HG02610 (cell line): ENCODE measurements around the gene TMEM225.
"Not testable (repeated sequence)": the region's sequence is repeated elsewhere in the genome, so short reads cannot be mapped to it uniquely, and the experiment has no call there.

Experiments used
- ATAC-seq: cut with Tn5 transposase; IDR thresholded peaks from one replicate; pipeline ENCODE4 v1.9.1; 2021; ENCODE audit warnings: mild to moderate bottlenecking, moderate library complexity; ENCODE audit not compliant: unreplicated experiment

The TMEM225 gene

GRCh38 chr11:123885570-123885969 lies at the start of gene TMEM225:
TMEM225 (minus strand) TSS chr11:123885670; CDS start chr11:123885425, 245 bp downstream.
- no peak for ATAC-seq

- ATAC-seq: no peak
Measured at GRCh38 chr11:123924027-123924426, 38.6 kb upstream of the TMEM225 start.

- no peak for ATAC-seq
Measured at GRCh38 chr11:123920943-123921342, 35.5 kb upstream of the TMEM225 start.

- no peak for ATAC-seq
Measured at GRCh38 chr11:123905826-123906225, 20.4 kb upstream of the TMEM225 start.

- ATAC-seq: no peak
Measured at GRCh38 chr11:123904932-123905331, 19.5 kb upstream of the TMEM225 start.

DNA sequence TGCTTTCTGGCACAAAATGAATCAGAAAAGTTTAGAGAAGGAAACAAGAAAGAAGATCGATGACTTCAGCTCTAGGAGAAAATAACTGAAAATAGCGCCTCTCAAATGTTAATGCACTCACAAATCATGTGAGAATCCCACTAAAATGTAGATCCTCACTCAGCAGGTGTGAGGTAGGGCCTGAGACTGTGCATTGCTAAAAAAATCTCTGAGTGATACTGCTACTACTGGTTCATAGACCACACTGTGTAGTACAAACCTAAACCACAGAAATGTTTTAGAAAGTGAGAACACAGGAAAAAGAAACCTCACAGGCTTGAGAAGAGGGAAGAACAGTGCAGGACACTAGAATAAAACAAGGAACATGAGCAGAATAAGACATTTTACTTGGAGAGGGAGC lies 18.5 kb upstream of the TMEM225 start:
- ATAC-seq: peak; percentile 96

- ATAC-seq: no peak
Measured at GRCh38 chr11:123901867-123902266, 16.4 kb upstream of the TMEM225 start, which contains the start of gene OR8D4. OR8D4 (plus strand) TSS chr11:123902167; CDS start chr11:123906432, 4,265 bp downstream.

GRCh38 chr11:123899792-123900191 lies 14.3 kb upstream of the TMEM225 start:
- no peak for ATAC-seq

- ATAC-seq: no peak
Measured at GRCh38 chr11:123892031-123892430, 6.6 kb upstream of the TMEM225 start.

- no peak for ATAC-seq
Measured at GRCh38 chr11:123880912-123881311, 4.6 kb downstream of the TMEM225 start.

- ATAC-seq: not testable (repeated sequence)
Measured at GRCh38 chr11:123867795-123868194, 17.7 kb downstream of the TMEM225 start.

DNA sequence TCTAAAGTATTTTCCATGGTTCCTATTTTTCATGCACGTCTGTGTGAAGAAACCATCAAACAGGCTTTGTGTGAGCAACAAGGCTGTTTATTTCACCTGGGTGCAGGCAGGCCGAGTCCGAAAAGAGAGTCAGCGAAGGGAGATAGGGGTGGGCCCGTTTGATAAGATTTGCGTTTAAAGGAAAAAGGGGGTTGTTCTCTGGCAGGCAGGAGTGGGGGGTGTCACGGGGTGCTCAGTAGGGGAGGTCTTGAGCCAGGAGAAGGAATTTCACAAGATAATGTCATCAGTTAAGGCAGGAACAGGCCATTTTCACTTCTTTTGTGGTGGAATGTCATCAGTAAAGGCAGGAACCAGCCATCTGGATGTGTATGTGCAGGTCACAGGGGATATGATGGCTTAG lies 20.2 kb downstream of the TMEM225 start:
- not testable (repeated sequence) for ATAC-seq

GRCh38 chr11:123859731-123860130 lies 25.7 kb downstream of the TMEM225 start:
- no peak for ATAC-seq

DNA sequence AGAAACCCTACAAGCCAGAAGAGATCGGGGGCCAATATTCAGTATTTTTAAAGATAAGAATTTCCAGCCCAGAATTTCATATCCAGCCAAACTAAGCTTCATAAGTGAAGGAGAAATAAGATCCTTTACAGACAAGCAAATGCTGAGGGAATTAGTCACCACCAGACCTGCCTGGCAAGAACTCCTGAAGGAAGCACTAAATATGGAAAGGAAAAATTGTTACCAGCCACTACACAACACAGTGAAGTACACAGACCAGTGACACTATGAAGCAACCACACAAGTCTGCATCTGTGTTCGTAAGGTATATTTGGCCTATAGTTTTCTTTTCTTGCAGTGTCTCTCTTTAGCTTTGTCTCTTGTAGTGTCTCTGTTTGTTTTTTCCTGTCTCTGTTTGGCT lies 29.0 kb downstream of the TMEM225 start:
- ATAC-seq: no peak

DNA sequence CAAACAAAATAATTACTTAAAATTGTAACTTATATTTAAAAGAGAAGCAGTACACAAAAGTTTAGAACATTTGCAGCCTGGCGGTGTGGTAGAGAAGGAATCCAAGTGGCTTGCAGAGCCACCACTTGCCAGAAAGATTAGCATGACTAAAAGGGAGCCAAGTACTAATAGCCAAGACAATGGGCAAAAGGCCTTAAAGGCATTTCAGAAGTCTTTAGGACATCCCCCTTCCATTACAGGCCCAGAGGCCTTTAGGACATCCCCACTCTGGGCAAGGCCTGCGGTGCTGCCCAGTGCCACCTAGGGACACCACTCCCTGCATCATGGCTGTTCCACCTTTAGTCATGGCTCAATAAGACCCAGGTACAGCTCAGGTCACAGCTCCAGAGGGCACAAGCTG lies 32.4 kb downstream of the TMEM225 start:
- ATAC-seq: no peak

- ATAC-seq: no peak
Measured at GRCh38 chr11:123852321-123852720, 33.1 kb downstream of the TMEM225 start.

GRCh38 chr11:123851110-123851509 lies 34.4 kb downstream of the TMEM225 start:
- ATAC-seq: no peak

DNA sequence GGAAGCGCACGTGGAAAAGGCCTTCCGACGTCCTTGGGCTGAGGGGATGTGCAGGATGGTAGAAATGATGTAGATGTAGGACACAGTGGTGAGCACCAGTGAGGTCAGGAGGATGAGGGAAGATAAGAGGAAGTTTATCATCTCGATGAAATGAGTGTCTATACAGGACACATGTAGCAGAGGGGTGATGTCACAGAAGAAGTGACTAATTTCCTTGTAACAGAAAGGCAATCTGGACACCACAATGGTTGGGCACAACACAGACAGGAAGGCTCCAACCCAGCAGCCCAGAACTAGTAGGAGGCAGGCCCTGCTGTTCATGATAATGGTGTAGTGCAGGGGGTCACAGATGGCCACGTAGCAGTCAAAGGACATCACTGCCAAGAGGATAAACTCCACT lies 44.3 kb downstream of the TMEM225 start:
- ATAC-seq: no peak

DNA sequence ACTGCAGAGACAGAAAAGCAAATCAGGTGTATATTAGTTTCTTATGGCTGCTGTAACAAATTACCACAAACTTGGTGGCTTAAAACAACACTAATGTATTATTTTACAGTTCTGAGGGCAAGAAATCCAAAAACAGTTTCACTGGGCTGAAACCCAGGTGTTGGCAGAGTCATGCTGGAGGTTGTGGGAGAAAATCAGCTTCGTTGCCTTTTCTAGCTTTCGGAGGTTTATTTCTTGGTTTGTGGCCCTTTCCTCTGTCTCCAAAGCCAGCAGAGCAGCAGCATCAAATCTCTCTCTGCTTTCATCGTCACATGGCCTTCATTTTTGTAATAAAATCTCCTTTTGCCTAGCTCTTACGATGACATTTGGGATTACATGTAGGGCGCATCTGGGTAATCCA lies 46.3 kb downstream of the TMEM225 start:
- ATAC-seq: no peak

GRCh38 chr11:123838659-123839058 lies 46.8 kb downstream of the TMEM225 start:
- ATAC-seq: no peak

GRCh38 chr11:123838199-123838598 lies 47.3 kb downstream of the TMEM225 start:
- no peak for ATAC-seq

- ATAC-seq: no peak
Measured at GRCh38 chr11:123833095-123833494, 52.4 kb downstream of the TMEM225 start.
